ENCODE results near the gene CHD9.

Gene CHD9

GRCh38 chr16:53040788-53041187 lies 14.0 kb upstream of the CHD9 start:
- no peak overlapping the region for H3K4me3 ChIP-seq (ENCODE audit: low read depth, low read length)
- TF ChIP-seq CTCF (IDR thresholded peaks at IDR 0.05; ENCODE audit: insufficient read depth, low read length, missing control alignments): no peak
- POLR2A ChIA-PET: no interaction called here
- no peak for DNase-seq (ENCODE audit: low read depth, low spot score)
- CTCF ChIA-PET: interaction anchor here (1.0 to 1.5 kb wide), 2 partner anchors 18 to 849 kb away, joined by 3 to 5 read pairs; no protein-coding TSS in a partner anchor

GRCh38 chr16:53041320-53042051 lies 13.3 kb upstream of the CHD9 start:
- CTCF ChIA-PET: interaction anchor here (0.6 to 1.5 kb wide), 2 partner anchors 19 to 23 kb away, joined by 4 to 5 read pairs; no protein-coding TSS in a partner anchor
- no peak for DNase-seq (ENCODE audit: low read depth, low spot score)
- H3K4me3 ChIP-seq (ENCODE audit: low read depth, low read length): no peak overlapping the region

GRCh38 chr16:53042235-53042701 lies 12.5 kb upstream of the CHD9 start:
- POLR2A ChIA-PET: interaction anchor here (0.7 to 0.8 kb wide), 2 partner anchors 13 to 170 kb away, joined by 3 to 4 read pairs; partner anchors contain the start of gene CHD9
- CTCF ChIA-PET: interaction anchor here (0.6 kb wide), 1 partner anchor 23 kb away, joined by 4 read pairs; no protein-coding TSS in a partner anchor
- no peak overlapping the region for H3K4me3 ChIP-seq (ENCODE audit: low read depth, low read length)
- no peak for DNase-seq (ENCODE audit: low read depth, low spot score)
- TF ChIP-seq CTCF (IDR thresholded peaks at IDR 0.05; ENCODE audit: insufficient read depth, low read length, missing control alignments): no peak

More at GRCh38 chr16:53041320-53042051, 13.3 kb upstream of the CHD9 start:
- POLR2A ChIA-PET: interaction anchor here (0.7 to 0.8 kb wide), 2 partner anchors 13 to 171 kb away, joined by 3 to 4 read pairs; partner anchors contain the start of gene CHD9
- no peak for TF ChIP-seq CTCF (IDR thresholded peaks at IDR 0.05; ENCODE audit: insufficient read depth, low read length, missing control alignments)

- ChIA-PET POLR2A (interaction anchor here (0.9 kb wide), 1 partner anchor 9 kb away, joined by 3 read pairs; the partner anchor contains the start of gene CHD9NB), CTCF (interaction anchor here (0.6 to 2.9 kb wide), 3 partner anchors 21 to 779 kb away, joined by 3 to 8 read pairs (median 3); no protein-coding TSS in a partner anchor)
- no peak for TF ChIP-seq CTCF (IDR thresholded peaks at IDR 0.05; ENCODE audit: insufficient read depth, low read length, missing control alignments)
- H3K4me3 ChIP-seq (ENCODE audit: low read depth, low read length): no peak overlapping the region
- DNase-seq (ENCODE audit: low read depth, low spot score): no peak
Observed at GRCh38 chr16:53043428-53043831, 11.4 kb upstream of the CHD9 start.

GRCh38 chr16:53043986-53044601 lies 10.7 kb upstream of the CHD9 start:
- DNase-seq (ENCODE audit: low read depth, low spot score): no peak
- H3K4me3 ChIP-seq (ENCODE audit: low read depth, low read length): no peak overlapping the region
- no peak for TF ChIP-seq CTCF (IDR thresholded peaks at IDR 0.05; ENCODE audit: insufficient read depth, low read length, missing control alignments)
- CTCF ChIA-PET: interaction anchor here (0.7 to 2.9 kb wide), 3 partner anchors 11 to 116 kb away, joined by 3 to 13 read pairs (median 8); partner anchors contain the start of gene CHD9
- POLR2A ChIA-PET: interaction anchor here (0.9 kb wide), 1 partner anchor 8 kb away, joined by 3 read pairs; the partner anchor contains the start of gene CHD9NB
